Glutamatergic neuron (in vitro differentiated cells): ENCODE data around the gene ASXL1. TPM values are rescaled to one million over a fixed set of nuclear protein-coding genes. Genes with fewer than 3 reads are reported as not detected.

Experiments used
- DNase-seq: peaks from one replicate; pipeline ENCODE4 v3.0.0; 2022
- H3K27ac Mint-ChIP-seq: one replicate; pipeline ENCODE4 v1.8.0; 2020; ENCODE audit warnings: mild to moderate bottlenecking, mixed read lengths, inconsistent platforms; ENCODE audit not compliant: unreplicated experiment
- H3K27me3 Mint-ChIP-seq: one replicate; pipeline ENCODE4 v1.8.0; 2020; ENCODE audit warnings: mild to moderate bottlenecking, moderate library complexity, mixed read lengths, inconsistent platforms; ENCODE audit not compliant: unreplicated experiment
- H3K36me3 Mint-ChIP-seq: one replicate; pipeline ENCODE4 v1.8.0; 2020; ENCODE audit warnings: mild to moderate bottlenecking, mixed read lengths, inconsistent platforms; ENCODE audit not compliant: unreplicated experiment
- H3K4me1 Mint-ChIP-seq: one replicate; pipeline ENCODE4 v1.8.0; 2020; ENCODE audit warnings: mild to moderate bottlenecking, low read depth, mixed read lengths, inconsistent platforms; ENCODE audit not compliant: unreplicated experiment
- H3K4me3 Mint-ChIP-seq: one replicate; pipeline ENCODE4 v1.8.0; 2020; ENCODE audit warnings: mild to moderate bottlenecking, mixed read lengths, inconsistent platforms; ENCODE audit not compliant: unreplicated experiment
- H3K9me3 Mint-ChIP-seq: one replicate; pipeline ENCODE4 v1.8.0; 2020; ENCODE audit warnings: mild to moderate bottlenecking, moderate library complexity, mixed read lengths, inconsistent platforms; ENCODE audit not compliant: unreplicated experiment
- CTCF ChIP-seq: fragments of 200-600 bp; sonication (generic); IDR thresholded peaks from one replicate; pipeline ENCODE4 v1.5.0; 2021; ENCODE audit not compliant: partially characterized antibody, unreplicated experiment
- total RNA-seq: library from RNA; stranded (reverse); fragmentation: NEBNext Ultra II Directional; extraction: Animal tissue kit (Norgen Biotek cat#: 25700); gene quantifications from one replicate; pipeline ENCODE4 v1.2.1, GENCODE V29; 2021; ENCODE audit not compliant: unreplicated experiment

The ASXL1 gene
- total RNA-seq, 1 donor from 2014 or later: 85.1 TPM

DNA sequence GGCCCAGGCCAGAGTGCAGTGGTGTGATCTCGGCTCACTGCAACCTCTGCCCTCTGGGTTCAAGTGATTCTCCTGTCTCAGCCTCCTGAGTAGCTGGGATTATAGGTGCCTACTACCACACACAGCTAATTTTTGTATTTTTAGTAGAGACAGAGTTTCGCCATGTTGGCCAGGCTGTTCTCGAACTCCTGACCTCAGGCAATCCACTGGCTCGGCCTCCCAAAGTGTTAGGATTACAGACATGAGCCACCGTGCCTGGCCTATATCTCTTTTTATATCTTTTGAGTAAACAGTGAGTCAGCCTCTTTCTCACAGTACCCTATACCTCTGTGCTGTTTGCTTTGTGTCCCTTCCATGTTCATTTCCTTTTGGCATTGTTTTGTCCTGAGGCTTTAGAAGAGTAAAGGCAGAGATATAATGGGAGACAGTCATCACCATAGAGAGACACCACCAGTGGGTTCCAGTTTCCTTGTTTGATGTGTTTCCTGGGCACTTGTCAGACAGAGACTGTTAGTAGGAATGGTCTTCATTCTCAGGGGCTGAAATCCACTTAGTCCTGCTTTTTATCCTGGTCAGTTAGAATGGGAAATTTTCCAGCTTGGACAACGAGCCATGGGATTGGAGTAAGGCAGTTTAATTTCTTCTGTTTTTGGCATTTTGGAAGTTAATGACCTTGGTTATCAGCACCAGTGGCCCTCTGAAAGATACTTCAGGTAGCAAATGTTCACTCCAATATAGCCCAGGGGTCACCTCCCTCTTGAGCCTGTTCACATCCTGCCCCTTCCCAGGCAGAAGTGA lies 32.2 kb upstream of the ASXL1 start:
- no peaks in the 10 kb centered on the region for H3K9me3 Mint-ChIP-seq
- H3K27ac Mint-ChIP-seq: no peak overlapping the region
- no peak for DNase-seq
- TF ChIP-seq CTCF: no peak
- H3K4me1 Mint-ChIP-seq: no peaks in the 10 kb centered on the region
- no peaks in the 10 kb centered on the region for H3K27me3 Mint-ChIP-seq
- H3K36me3 Mint-ChIP-seq: no peaks in the 10 kb centered on the region
- H3K4me3 Mint-ChIP-seq: no peak overlapping the region

DNA sequence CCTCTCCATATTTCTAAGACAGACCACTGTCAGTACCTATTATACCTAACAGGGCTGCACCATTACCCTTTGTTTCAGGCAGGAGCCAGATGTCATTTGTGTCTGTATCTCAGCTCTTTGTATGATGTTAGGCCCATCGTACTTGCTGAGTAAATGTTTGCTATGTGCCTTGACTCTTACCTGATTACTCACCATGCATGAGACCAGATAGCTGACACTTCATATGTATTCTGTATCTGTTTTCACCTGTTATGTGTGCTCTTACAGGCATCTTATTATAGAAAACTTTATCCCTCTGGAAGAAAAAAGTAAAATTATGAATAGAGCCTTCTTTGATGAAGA lies 31.7 kb upstream of the ASXL1 start:
- TF ChIP-seq CTCF: no peak
- no peaks in the 10 kb centered on the region for H3K27me3 Mint-ChIP-seq
- no peaks in the 10 kb centered on the region for H3K9me3 Mint-ChIP-seq
- DNase-seq: no peak
- H3K4me1 Mint-ChIP-seq: no peaks in the 10 kb centered on the region
- no peak overlapping the region for H3K27ac Mint-ChIP-seq
- no peaks in the 10 kb centered on the region for H3K36me3 Mint-ChIP-seq
- no peak overlapping the region for H3K4me3 Mint-ChIP-seq

- Mint-ChIP-seq H3K4me1 (no peaks in the 10 kb centered on the region), H3K36me3 (no peaks in the 10 kb centered on the region), H3K27ac (no peak overlapping the region), H3K9me3 (no peaks in the 10 kb centered on the region), H3K27me3 (no peaks in the 10 kb centered on the region), H3K4me3 (no peak overlapping the region)
- DNase-seq: no peak
- TF ChIP-seq CTCF: no peak
These were observed 30.9 kb upstream of the ASXL1 start for GRCh38 chr20:32327087-32327681.

- no peak for TF ChIP-seq CTCF
- no peaks in the 10 kb centered on the region for H3K36me3 Mint-ChIP-seq
- H3K4me3 Mint-ChIP-seq: no peak overlapping the region
- H3K9me3 Mint-ChIP-seq: no peaks in the 10 kb centered on the region
- no peak for DNase-seq
- no peak overlapping the region for H3K27ac Mint-ChIP-seq
- H3K27me3 Mint-ChIP-seq: no peaks in the 10 kb centered on the region
- no peaks in the 10 kb centered on the region for H3K4me1 Mint-ChIP-seq
These were observed 28.1 kb upstream of the ASXL1 start for GRCh38 chr20:32329817-32330554.

GRCh38 chr20:32330555-32330897 lies 27.6 kb upstream of the ASXL1 start:
- H3K27me3 Mint-ChIP-seq: no peaks in the 10 kb centered on the region
- no peak overlapping the region for H3K4me3 Mint-ChIP-seq
- H3K9me3 Mint-ChIP-seq: no peaks in the 10 kb centered on the region
- no peak overlapping the region for H3K27ac Mint-ChIP-seq
- no peaks in the 10 kb centered on the region for H3K36me3 Mint-ChIP-seq
- no peak for DNase-seq
- no peaks in the 10 kb centered on the region for H3K4me1 Mint-ChIP-seq
- TF ChIP-seq CTCF: no peak
